ENCODE measurements around the gene BBS7.

Gene BBS7

GRCh38 chr4:121822796-121823504 lies 47.3 kb downstream of the BBS7 start:
- H3K27ac ChIP-seq = peak overlapping the region; percentile 57
- no peak for TF ChIP-seq CTCF (IDR thresholded peaks at IDR 0.05)
- H3K9me3 ChIP-seq = no peaks in the 10 kb centered on the region

GRCh38 chr4:121822047-121822446 lies 48.2 kb downstream of the BBS7 start:
- no peaks in the 10 kb centered on the region for H3K27me3 ChIP-seq
- no peak overlapping the region for H3K4me3 ChIP-seq (ENCODE audit: low read depth in 1 of 2, low read length in 1 of 2)
- TF ChIP-seq CTCF (IDR thresholded peaks at IDR 0.05) = no peak
- H3K4me1 ChIP-seq (ENCODE audit: control insufficient read depth in 1 of 2, insufficient read depth in 1 of 2, low read depth in 1 of 2, low read length in 1 of 2) = peaks cover 24 to 26% of the 10 kb centered on the region in 2 experiments
- peaks cover 14% of the 10 kb centered on the region for H3K36me3 ChIP-seq
- H3K27ac ChIP-seq = no peak overlapping the region
- no peaks in the 10 kb centered on the region for H3K9me3 ChIP-seq

More at GRCh38 chr4:121822796-121823504, 47.3 kb downstream of the BBS7 start:
- no peaks in the 10 kb centered on the region for H3K27me3 ChIP-seq
- peak overlapping the region; percentile 71 to 75 for H3K4me3 ChIP-seq (ENCODE audit: low read depth in 1 of 2, low read length in 1 of 2)
- peaks cover 5% of the 10 kb centered on the region for H3K36me3 ChIP-seq
- peaks cover 24 to 26% of the 10 kb centered on the region in 2 experiments for H3K4me1 ChIP-seq (ENCODE audit: control insufficient read depth in 1 of 2, insufficient read depth in 1 of 2, low read depth in 1 of 2, low read length in 1 of 2)

GRCh38 chr4:121819216-121819965 lies 50.9 kb downstream of the BBS7 start:
- Histone ChIP-seq H3K9me3 (no peaks in the 10 kb centered on the region), H3K27ac (no peak overlapping the region), H3K4me3 (ENCODE audit: low read depth in 1 of 2, low read length in 1 of 2) (no peak overlapping the region), H3K27me3 (no peaks in the 10 kb centered on the region), H3K36me3 (peaks cover 36% of the 10 kb centered on the region), H3K4me1 (ENCODE audit: control insufficient read depth in 1 of 2, insufficient read depth in 1 of 2, low read depth in 1 of 2, low read length in 1 of 2) (peaks cover 24 to 26% of the 10 kb centered on the region in 2 experiments)
- TF ChIP-seq CTCF (IDR thresholded peaks at IDR 0.05) = no peak

- no peaks in the 10 kb centered on the region for H3K27me3 ChIP-seq
- no peaks in the 10 kb centered on the region for H3K9me3 ChIP-seq
- no peak overlapping the region for H3K27ac ChIP-seq
- TF ChIP-seq CTCF (IDR thresholded peaks at IDR 0.05) = no peak
- H3K36me3 ChIP-seq = peaks cover 44% of the 10 kb centered on the region
- no peak overlapping the region for H3K4me3 ChIP-seq (ENCODE audit: low read depth in 1 of 2, low read length in 1 of 2)
- peaks cover 16 to 17% of the 10 kb centered on the region in 2 experiments for H3K4me1 ChIP-seq (ENCODE audit: control insufficient read depth in 1 of 2, insufficient read depth in 1 of 2, low read depth in 1 of 2, low read length in 1 of 2)
Observed at GRCh38 chr4:121818215-121818614, 52.1 kb downstream of the BBS7 start.

GRCh38 chr4:121817701-121818100 lies 52.6 kb downstream of the BBS7 start:
- no peak overlapping the region for H3K4me3 ChIP-seq (ENCODE audit: low read depth in 1 of 2, low read length in 1 of 2)
- H3K9me3 ChIP-seq = no peaks in the 10 kb centered on the region
- no peak for TF ChIP-seq CTCF (IDR thresholded peaks at IDR 0.05)
- no peak overlapping the region for H3K27ac ChIP-seq
- H3K4me1 ChIP-seq (ENCODE audit: control insufficient read depth in 1 of 2, insufficient read depth in 1 of 2, low read depth in 1 of 2, low read length in 1 of 2) = peaks cover 11 to 12% of the 10 kb centered on the region in 2 experiments
- peaks cover 49% of the 10 kb centered on the region for H3K36me3 ChIP-seq
- H3K27me3 ChIP-seq = no peaks in the 10 kb centered on the region

All from neutrophil (primary cell).